ENCODE measurements around the gene VSIR.

GRCh38 chr10:71731791-71732190, 41.5 kb downstream of the VSIR start:
- TF ChIP-seq CTCF (IDR thresholded peaks at IDR 0.05): no peak
- no peak for TF ChIP-seq POLR2A (IDR thresholded peaks at IDR 0.05)
- no peak for TF ChIP-seq EP300 (IDR thresholded peaks at IDR 0.05)
- no peak for TF ChIP-seq POLR2AphosphoS5 (IDR thresholded peaks at IDR 0.05)
